ENCODE data around the gene CNTN1.

Gene CNTN1

GRCh38 chr12:40714636-40715035, 22.4 kb downstream of the CNTN1 start:
- TF ChIP-seq CTCF (IDR thresholded peaks at IDR 0.05; ENCODE audit: low read depth, low read length) = no peak
- in situ Hi-C loops (cut with HindIII; ENCODE audit: low sequenced_read_pairs) = no loop called here
- no peak for DNase-seq (ENCODE audit: low read depth, low spot score)
- no peak overlapping the region for H3K4me3 ChIP-seq (ENCODE audit: low read depth, low read length)

DNA sequence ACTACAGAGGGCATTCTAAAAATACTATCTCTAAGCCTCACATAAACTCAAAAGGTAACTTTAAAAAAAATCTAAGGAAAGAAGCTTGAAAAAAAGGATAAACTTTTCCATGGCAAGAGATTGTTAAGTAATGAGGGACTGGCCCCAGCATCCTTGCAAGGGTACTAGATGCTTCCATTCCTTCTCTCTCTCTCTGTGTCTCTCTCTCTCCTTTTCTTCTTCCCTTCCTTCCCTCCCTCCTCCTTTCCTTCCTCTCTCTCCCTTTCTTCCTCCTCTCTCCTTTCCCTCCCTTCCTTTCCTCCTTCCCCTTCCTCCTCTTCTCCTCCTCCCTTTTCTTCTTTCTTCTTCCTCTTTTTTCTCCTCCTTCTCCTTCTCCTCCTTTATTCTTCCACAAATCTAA, 23.8 kb downstream of the CNTN1 start:
- in situ Hi-C loops (cut with HindIII; ENCODE audit: low sequenced_read_pairs) = no loop called here
- DNase-seq (ENCODE audit: low read depth, low spot score) = no peak
- no peak for TF ChIP-seq CTCF (IDR thresholded peaks at IDR 0.05; ENCODE audit: low read depth, low read length)
- H3K4me3 ChIP-seq (ENCODE audit: low read depth, low read length) = no peak overlapping the region

- in situ Hi-C loops (cut with HindIII; ENCODE audit: low sequenced_read_pairs) = no loop called here
Observed at GRCh38 chr12:40717576-40717975, 25.3 kb downstream of the CNTN1 start.

GRCh38 chr12:40718878-40719372, 26.7 kb downstream of the CNTN1 start:
- no peak for TF ChIP-seq CTCF (IDR thresholded peaks at IDR 0.05; ENCODE audit: low read depth, low read length)
- DNase-seq (ENCODE audit: low read depth, low spot score) = no peak
- H3K4me3 ChIP-seq (ENCODE audit: low read depth, low read length) = no peak overlapping the region
- in situ Hi-C loops (cut with HindIII; ENCODE audit: low sequenced_read_pairs) = no loop called here

More at GRCh38 chr12:40717576-40717975, 25.3 kb downstream of the CNTN1 start:
- DNase-seq (ENCODE audit: low read depth, low spot score) = no peak
- TF ChIP-seq CTCF (IDR thresholded peaks at IDR 0.05; ENCODE audit: low read depth, low read length) = no peak
- H3K4me3 ChIP-seq (ENCODE audit: low read depth, low read length) = no peak overlapping the region

DNA sequence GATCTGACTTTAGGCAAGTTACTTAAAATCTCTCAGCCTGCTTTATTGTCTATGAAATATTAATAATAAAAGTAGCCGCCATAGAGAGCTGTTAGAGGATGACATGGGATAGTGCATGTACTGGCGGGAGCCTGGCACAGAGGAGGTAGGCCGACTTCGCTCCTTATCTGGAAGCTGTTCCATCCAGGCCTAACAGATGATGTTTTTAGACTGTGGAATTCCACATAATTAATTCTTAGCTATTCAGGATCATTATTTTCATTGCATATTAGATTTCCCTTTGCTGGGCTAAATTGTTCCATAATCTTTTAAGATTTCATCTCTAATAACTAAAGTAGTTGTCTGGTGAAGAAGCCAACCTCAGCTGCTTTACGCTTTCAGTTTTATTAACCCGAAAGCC, 30.8 kb downstream of the CNTN1 start:
- DNase-seq (ENCODE audit: low read depth, low spot score) = no peak
- no peak overlapping the region for H3K4me3 ChIP-seq (ENCODE audit: low read depth, low read length)
- no peak for TF ChIP-seq CTCF (IDR thresholded peaks at IDR 0.05; ENCODE audit: low read depth, low read length)
- in situ Hi-C loops (cut with HindIII; ENCODE audit: low sequenced_read_pairs) = no loop called here

GRCh38 chr12:40726366-40726765, 34.1 kb downstream of the CNTN1 start:
- no peak for TF ChIP-seq CTCF (IDR thresholded peaks at IDR 0.05; ENCODE audit: low read depth, low read length)
- H3K4me3 ChIP-seq (ENCODE audit: low read depth, low read length) = no peak overlapping the region
- in situ Hi-C loops (cut with HindIII; ENCODE audit: low sequenced_read_pairs) = no loop called here
- no peak for DNase-seq (ENCODE audit: low read depth, low spot score)

All from astrocyte of the spinal cord (primary cell).